Fibroblast of pulmonary artery (primary cell): ENCODE results near the gene NAT9.

Experiments
- DNase-seq: peaks from one replicate; pipeline ENCODE4 v3.0.0-alpha.2; 2010; ENCODE audit warnings: low read depth
- H3K4me3 ChIP-seq: replicated peaks from 2 replicates; pipeline ENCODE4 v1.5.1; 2011; ENCODE audit warnings: low read depth, mild to moderate bottlenecking, control low read depth, low read length, moderate library complexity
- CTCF ChIP-seq: IDR thresholded peaks from 2 replicates; pipeline ENCODE4 v1.5.1; 2011; ENCODE audit warnings: mild to moderate bottlenecking, control low read depth, low read length, inconsistent platforms; ENCODE audit errors: missing control alignments

NAT9 gene

GRCh38 chr17:74740641-74741387 lies 35.3 kb downstream of the NAT9 start:
- TF ChIP-seq CTCF = no peak
- no peak for DNase-seq
- H3K4me3 ChIP-seq = no peak overlapping the region

GRCh38 chr17:74740173-74740572 lies 36.0 kb downstream of the NAT9 start:
- no peak for DNase-seq
- no peak overlapping the region for H3K4me3 ChIP-seq
- TF ChIP-seq CTCF = no peak

GRCh38 chr17:74739227-74739831 lies 36.8 kb downstream of the NAT9 start:
- no peak for DNase-seq
- no peak overlapping the region for H3K4me3 ChIP-seq
- no peak for TF ChIP-seq CTCF

- no peak overlapping the region for H3K4me3 ChIP-seq
- no peak for TF ChIP-seq CTCF
- peak; percentile 36 for DNase-seq
Observed at GRCh38 chr17:74738051-74738996, 37.8 kb downstream of the NAT9 start.

- TF ChIP-seq CTCF = peak; percentile 40
- no peak overlapping the region for H3K4me3 ChIP-seq
- peak; percentile 52 for DNase-seq
Observed at GRCh38 chr17:74737299-74738050, 38.7 kb downstream of the NAT9 start.

GRCh38 chr17:74736513-74737298 lies 39.4 kb downstream of the NAT9 start, which contains the start of gene RAB37:
Gene RAB37 (plus strand): TSS chr17:74737256. CDS start chr17:74737273, 17 bp downstream.
- no peak for TF ChIP-seq CTCF
- no peak within 1 kb of the TSS for H3K4me3 ChIP-seq
- DNase-seq = no peak
